ENCODE data around the gene TRIP4. TPM values are rescaled to one million over a fixed set of nuclear protein-coding genes. Genes with fewer than 3 reads are reported as not detected.
A peak's percentile ranks its signal among the peaks of the same experiment; 100 is the strongest.

The TRIP4 gene
- total and polyA plus RNA-seq, 9 of the 15 experiments (the other 6 are each of a cell fraction or from before 2014, with no cell fraction given): 7.6 to 23.3 (median 16.7) TPM

DNA sequence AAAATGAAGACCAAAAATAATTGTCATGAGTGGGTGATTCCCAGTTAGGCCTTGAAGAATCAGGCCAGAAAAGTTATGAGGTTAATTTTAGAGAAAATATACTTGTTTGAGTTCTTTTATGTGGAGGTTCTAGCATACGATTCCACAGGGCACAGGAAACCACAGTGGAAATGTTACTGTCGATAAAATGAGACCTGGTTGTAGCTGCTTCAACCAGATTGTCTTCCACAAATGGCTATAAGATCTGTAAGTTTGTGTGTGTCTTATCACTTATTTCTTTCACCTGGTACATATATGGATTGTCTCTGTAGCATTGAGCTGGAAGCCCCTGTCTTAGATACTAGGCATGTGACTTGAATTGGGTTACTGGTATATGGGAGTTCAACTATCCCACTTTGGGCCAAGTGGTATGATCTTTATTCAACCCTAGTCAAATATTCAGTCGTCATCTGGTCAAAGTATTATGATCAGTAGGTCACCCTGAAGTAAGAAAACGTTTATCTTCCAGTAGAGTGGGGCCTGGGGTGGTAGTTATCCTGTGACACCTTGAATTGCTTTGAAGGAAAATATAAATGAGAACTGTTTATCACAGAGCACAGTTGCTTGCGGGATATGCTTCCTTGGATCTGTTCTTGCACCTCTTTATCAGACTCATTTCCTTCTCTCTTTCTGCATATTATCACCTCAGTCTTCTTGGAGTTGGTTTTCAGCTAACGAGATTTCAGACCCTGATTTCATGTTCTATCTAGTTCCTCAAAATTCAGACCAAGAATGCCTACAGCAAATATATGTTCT, 51.2 kb downstream of the TRIP4 start (continued):
- TF ChIP-seq, protein P1, sequence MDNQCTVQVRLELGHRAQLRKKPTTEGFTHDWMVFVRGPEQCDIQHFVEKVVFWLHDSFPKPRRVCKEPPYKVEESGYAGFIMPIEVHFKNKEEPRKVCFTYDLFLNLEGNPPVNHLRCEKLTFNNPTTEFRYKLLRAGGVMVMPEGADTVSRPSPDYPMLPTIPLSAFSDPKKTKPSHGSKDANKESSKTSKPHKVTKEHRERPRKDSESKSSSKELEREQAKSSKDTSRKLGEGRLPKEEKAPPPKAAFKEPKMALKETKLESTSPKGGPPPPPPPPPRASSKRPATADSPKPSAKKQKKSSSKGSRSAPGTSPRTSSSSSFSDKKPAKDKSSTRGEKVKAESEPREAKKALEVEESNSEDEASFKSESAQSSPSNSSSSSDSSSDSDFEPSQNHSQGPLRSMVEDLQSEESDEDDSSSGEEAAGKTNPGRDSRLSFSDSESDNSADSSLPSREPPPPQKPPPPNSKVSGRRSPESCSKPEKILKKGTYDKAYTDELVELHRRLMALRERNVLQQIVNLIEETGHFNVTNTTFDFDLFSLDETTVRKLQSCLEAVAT (IDR thresholded peaks at IDR 0.05): no peak
- TF ChIP-seq HLTF (IDR thresholded peaks at IDR 0.05): 0 out of 2 replicates have a peak, but pooled peaks have one; percentile 24
- TF ChIP-seq SAP30 (IDR thresholded peaks at IDR 0.05; ENCODE audit: borderline replicate concordance, insufficient read depth, low read depth, low read length, poor library complexity, severe bottlenecking): no peak
- TF ChIP-seq PYGO2 (tag; IDR thresholded peaks at IDR 0.05): no peak
- TF ChIP-seq FOXP1 (CRISPR knock-in tag; IDR thresholded peaks at IDR 0.05): no peak
- TF ChIP-seq ZNF124 (CRISPR knock-in tag; IDR thresholded peaks at IDR 0.05): no peak
- TF ChIP-seq GTF2F1 (IDR thresholded peaks at IDR 0.05; ENCODE audit: low read depth, low read length): no peak
- TF ChIP-seq NR2C1 (IDR thresholded peaks at IDR 0.05): peak; percentile 56; the same call in 1 of the 2 replicates
- peak; percentile 21; the same call in 1 of the 2 replicates for TF ChIP-seq NR2C1 (tag; IDR thresholded peaks at IDR 0.05)
- no peak for TF ChIP-seq ZFP1 (CRISPR knock-in tag; IDR thresholded peaks at IDR 0.05)
- TF ChIP-seq ZNF76 (CRISPR knock-in tag; IDR thresholded peaks at IDR 0.05; ENCODE audit: borderline replicate concordance): no peak
- TF ChIP-seq, protein P2, sequence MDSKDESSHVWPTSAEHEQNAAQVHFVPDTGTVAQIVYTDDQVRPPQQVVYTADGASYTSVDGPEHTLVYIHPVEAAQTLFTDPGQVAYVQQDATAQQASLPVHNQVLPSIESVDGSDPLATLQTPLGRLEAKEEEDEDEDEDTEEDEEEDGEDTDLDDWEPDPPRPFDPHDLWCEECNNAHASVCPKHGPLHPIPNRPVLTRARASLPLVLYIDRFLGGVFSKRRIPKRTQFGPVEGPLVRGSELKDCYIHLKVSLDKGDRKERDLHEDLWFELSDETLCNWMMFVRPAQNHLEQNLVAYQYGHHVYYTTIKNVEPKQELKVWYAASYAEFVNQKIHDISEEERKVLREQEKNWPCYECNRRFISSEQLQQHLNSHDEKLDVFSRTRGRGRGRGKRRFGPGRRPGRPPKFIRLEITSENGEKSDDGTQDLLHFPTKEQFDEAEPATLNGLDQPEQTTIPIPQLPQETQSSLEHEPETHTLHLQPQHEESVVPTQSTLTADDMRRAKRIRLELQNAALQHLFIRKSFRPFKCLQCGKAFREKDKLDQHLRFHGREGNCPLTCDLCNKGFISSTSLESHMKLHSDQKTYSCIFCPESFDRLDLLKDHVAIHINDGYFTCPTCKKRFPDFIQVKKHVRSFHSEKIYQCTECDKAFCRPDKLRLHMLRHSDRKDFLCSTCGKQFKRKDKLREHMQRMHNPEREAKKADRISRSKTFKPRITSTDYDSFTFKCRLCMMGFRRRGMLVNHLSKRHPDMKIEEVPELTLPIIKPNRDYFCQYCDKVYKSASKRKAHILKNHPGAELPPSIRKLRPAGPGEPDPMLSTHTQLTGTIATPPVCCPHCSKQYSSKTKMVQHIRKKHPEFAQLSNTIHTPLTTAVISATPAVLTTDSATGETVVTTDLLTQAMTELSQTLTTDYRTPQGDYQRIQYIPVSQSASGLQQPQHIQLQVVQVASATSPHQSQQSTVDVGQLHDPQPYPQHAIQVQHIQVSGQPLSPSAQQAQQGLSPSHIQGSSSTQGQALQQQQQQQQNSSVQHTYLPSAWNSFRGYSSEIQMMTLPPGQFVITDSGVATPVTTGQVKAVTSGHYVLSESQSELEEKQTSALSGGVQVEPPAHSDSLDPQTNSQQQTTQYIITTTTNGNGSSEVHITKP (IDR thresholded peaks at IDR 0.05; ENCODE audit: partially characterized antibody): peak; percentile 56
- no peak for TF ChIP-seq RHOXF2B (CRISPR knock-in tag; conservative IDR thresholded peaks at IDR 0.05)
- 0 out of 2 replicates have a peak, but pooled peaks have one; percentile 51 for TF ChIP-seq ZNF644 (tag; IDR thresholded peaks at IDR 0.05; ENCODE audit: low read depth)
- TF ChIP-seq DACH1 (IDR thresholded peaks at IDR 0.05; ENCODE audit: partially characterized antibody): no peak
- peak; percentile 97 for TF ChIP-seq ARID1B (IDR thresholded peaks at IDR 0.05)
- TF ChIP-seq GABPA (tag; conservative IDR thresholded peaks at IDR 0.05; ENCODE audit: low read depth): no peak
- TF ChIP-seq BCOR (IDR thresholded peaks at IDR 0.05): peak; percentile 41; the same call in 1 of the 2 replicates
- TF ChIP-seq MCM7 (IDR thresholded peaks at IDR 0.05): no peak
- TF ChIP-seq BRD9 (IDR thresholded peaks at IDR 0.05; ENCODE audit: low read depth, partially characterized antibody): no peak
- TF ChIP-seq NFXL1 (CRISPR knock-in tag; IDR thresholded peaks at IDR 0.05): no peak

Measured in K562 (cell line).